Neural cell (in vitro differentiated cells): ENCODE measurements around the gene CDYL. TPM values are rescaled to one million over a fixed set of nuclear protein-coding genes. Genes with fewer than 3 reads are reported as not detected.

Experiments used
- H2AFZ ChIP-seq: fragments of 200-600, 300-800 bp; sonication (generic), shearing (Covaris generic); 2 replicates; pipeline ENCODE4 v1.6.0; 2014; ENCODE audit warnings: low read depth, mild to moderate bottlenecking, antibody characterized with exemption, low read length, moderate library complexity
- H3F3A ChIP-seq: fragments of 200-600 bp; shearing (Covaris generic); 2 replicates; pipeline ENCODE4 v1.6.1; 2016; ENCODE audit warnings: mild to moderate bottlenecking, moderate library complexity, mixed read lengths, antibody characterized with exemption, low read length; ENCODE audit not compliant: insufficient read depth, poor library complexity, severe bottlenecking
- H3K27ac ChIP-seq: fragments of 200-600, 300-800 bp; sonication (generic), shearing (Covaris generic); 2 replicates; pipeline ENCODE4 v1.5.1; 2014; ENCODE audit warnings: mild to moderate bottlenecking, low read length, moderate library complexity
- H3K27me3 ChIP-seq: fragments of 300-800, 200-600 bp; sonication (generic), shearing (Covaris generic); 2 replicates; pipeline ENCODE4 v1.6.0; 2014; ENCODE audit warnings: mild to moderate bottlenecking, low read depth, low read length, moderate library complexity; ENCODE audit not compliant: insufficient read depth
- H3K36me3 ChIP-seq: fragments of 300-800, 200-600 bp; sonication (generic), shearing (Covaris generic); 2 replicates; pipeline ENCODE4 v1.5.1; 2014; ENCODE audit warnings: mild to moderate bottlenecking, antibody characterized with exemption, low read length, moderate library complexity; ENCODE audit not compliant: insufficient read depth
- H3K4me2 ChIP-seq: fragments of 300-800, 200-600 bp; sonication (generic), shearing (Covaris generic); 2 replicates; pipeline ENCODE4 v1.6.0; 2014; ENCODE audit warnings: mild to moderate bottlenecking, low read length
- H3K4me3 ChIP-seq: fragments of 300-800, 200-600 bp; sonication (generic), shearing (Covaris generic); 2 replicates; pipeline ENCODE4 v1.5.1; 2014; ENCODE audit warnings: mild to moderate bottlenecking, low read length, moderate library complexity
- H3K79me2 ChIP-seq: fragments of 200-600 bp; shearing (Covaris generic); replicated peaks from 2 replicates; pipeline ENCODE4 v1.6.0; 2014; ENCODE audit warnings: mild to moderate bottlenecking, low read length, moderate library complexity; ENCODE audit not compliant: insufficient read depth
- H3K9ac ChIP-seq: fragments of 300-800, 200-600 bp; sonication (generic), shearing (Covaris generic); 2 replicates; pipeline ENCODE4 v1.6.1; 2016; ENCODE audit warnings: mild to moderate bottlenecking, low read length, mixed read lengths
- H3K9me2 ChIP-seq: fragments of 200-600 bp; shearing (Covaris generic); 2 replicates; pipeline ENCODE4 v1.6.1; 2016; ENCODE audit warnings: mild to moderate bottlenecking, low read length, mixed read lengths; ENCODE audit not compliant: insufficient read depth
- H3K9me3 ChIP-seq: fragments of 200-600, 300-800 bp; sonication (generic), shearing (Covaris generic); 2 replicates; pipeline ENCODE4 v1.6.1; 2016; ENCODE audit warnings: mild to moderate bottlenecking, mixed run types, low read length, moderate library complexity, mixed read lengths
- H4K20me1 ChIP-seq: fragments of 200-600 bp; shearing (Covaris generic); 2 replicates; pipeline ENCODE4 v1.6.1; 2016; ENCODE audit warnings: mild to moderate bottlenecking, mixed run types; ENCODE audit not compliant: insufficient read depth
- EP300 ChIP-seq: fragments of 450-650 bp; conservative IDR thresholded peaks from 2 replicates; pipeline ENCODE4 v1.6.1; 2014; ENCODE audit warnings: antibody characterized with exemption, mild to moderate bottlenecking, moderate library complexity; ENCODE audit not compliant: poor library complexity, severe bottlenecking
- EZH2 ChIP-seq: fragments of 200-600, 300-800 bp; shearing (Covaris generic), sonication (generic); IDR thresholded peaks from 2 replicates; pipeline ENCODE4 v1.6.1; 2014; ENCODE audit warnings: antibody characterized with exemption, low read length, borderline replicate concordance, mild to moderate bottlenecking; ENCODE audit not compliant: insufficient read depth, poor library complexity, severe bottlenecking
- MXI1 ChIP-seq: fragments of 450-650 bp; conservative IDR thresholded peaks from 2 replicates; pipeline ENCODE4 v1.6.1; 2014; ENCODE audit warnings: antibody characterized with exemption, mild to moderate bottlenecking; ENCODE audit not compliant: poor library complexity, severe bottlenecking
- POLR2AphosphoS5 ChIP-seq: IDR thresholded peaks from 2 replicates; pipeline ENCODE4 v1.6.1; 2012
- RAD21 ChIP-seq: fragments of 450-650 bp; conservative IDR thresholded peaks from 2 replicates; pipeline ENCODE4 v1.6.1; 2014; ENCODE audit warnings: antibody characterized with exemption, mild to moderate bottlenecking, moderate library complexity
- SMC3 ChIP-seq: fragments of 450-650 bp; conservative IDR thresholded peaks from 2 replicates; pipeline ENCODE4 v1.6.1; 2014; ENCODE audit warnings: antibody characterized with exemption, mild to moderate bottlenecking, moderate library complexity; ENCODE audit not compliant: poor library complexity
- TAF1 ChIP-seq: IDR thresholded peaks from 2 replicates; pipeline ENCODE4 v1.6.1; 2012; ENCODE audit warnings: low read depth
- polyA plus RNA-seq: library from polyadenylated mRNA; depleted of rRNA; stranded (reverse); fragments of >200 nt; gene quantifications from 2 replicates; pipeline ENCODE4 v1.2.3, GENCODE V29; 2014
- TF ChIP-seq, protein P1 (sequence below): fragments of 450-650 bp; IDR thresholded peaks from 2 replicates; pipeline ENCODE4 v1.5.1; 2014; ENCODE audit warnings: antibody characterized with exemption, mild to moderate bottlenecking, moderate library complexity; ENCODE audit not compliant: poor library complexity, severe bottlenecking
- TF ChIP-seq, protein P2 (sequence below): IDR thresholded peaks from 2 replicates; pipeline ENCODE4 v1.6.1; 2012; ENCODE audit warnings: borderline replicate concordance

Gene CDYL
- polyA plus RNA-seq, 1 donor from 2014 or later, result 5.2 TPM

DNA sequence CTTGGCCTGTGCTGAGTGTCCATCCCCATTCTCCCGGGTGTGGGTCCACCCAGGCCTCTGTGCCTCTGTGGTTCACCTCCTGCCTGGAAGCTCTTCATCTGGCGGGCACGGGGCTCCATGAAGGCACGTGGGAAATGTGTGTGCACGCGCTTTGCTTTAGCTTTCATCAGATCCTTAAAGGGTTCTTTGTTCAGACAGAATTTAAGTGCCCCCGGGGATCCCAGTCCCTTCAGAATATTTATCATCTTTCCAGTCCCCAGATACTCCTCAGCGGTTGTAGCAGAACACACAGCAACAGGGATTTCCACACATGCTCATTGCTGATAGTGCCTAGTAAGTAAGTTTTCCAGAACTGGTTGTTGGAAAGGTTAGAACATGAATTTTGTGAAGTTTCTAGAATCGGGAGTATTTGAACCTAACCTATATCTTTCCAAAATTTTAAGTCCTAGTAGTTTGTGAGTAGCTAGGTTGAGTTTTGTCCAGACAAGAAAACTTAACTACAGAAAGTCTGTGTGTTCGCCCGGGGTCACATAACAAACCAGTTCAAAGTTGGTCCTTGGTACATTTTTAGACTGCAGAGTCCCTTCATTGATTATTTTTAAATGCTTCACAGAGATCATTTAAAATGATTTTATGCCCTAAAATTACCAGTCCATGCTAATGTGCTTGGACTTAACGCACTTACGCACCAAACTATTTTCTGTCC is 159.9 kb downstream of the CDYL start:
- H2AFZ ChIP-seq, result no peak overlapping the region
- no peaks in the 10 kb centered on the region for H3K9me3 ChIP-seq
- H3K9ac ChIP-seq, result no peak overlapping the region
- no peak for TF ChIP-seq POLR2AphosphoS5
- no peak for TF ChIP-seq TAF1
- TF ChIP-seq, protein P1, sequence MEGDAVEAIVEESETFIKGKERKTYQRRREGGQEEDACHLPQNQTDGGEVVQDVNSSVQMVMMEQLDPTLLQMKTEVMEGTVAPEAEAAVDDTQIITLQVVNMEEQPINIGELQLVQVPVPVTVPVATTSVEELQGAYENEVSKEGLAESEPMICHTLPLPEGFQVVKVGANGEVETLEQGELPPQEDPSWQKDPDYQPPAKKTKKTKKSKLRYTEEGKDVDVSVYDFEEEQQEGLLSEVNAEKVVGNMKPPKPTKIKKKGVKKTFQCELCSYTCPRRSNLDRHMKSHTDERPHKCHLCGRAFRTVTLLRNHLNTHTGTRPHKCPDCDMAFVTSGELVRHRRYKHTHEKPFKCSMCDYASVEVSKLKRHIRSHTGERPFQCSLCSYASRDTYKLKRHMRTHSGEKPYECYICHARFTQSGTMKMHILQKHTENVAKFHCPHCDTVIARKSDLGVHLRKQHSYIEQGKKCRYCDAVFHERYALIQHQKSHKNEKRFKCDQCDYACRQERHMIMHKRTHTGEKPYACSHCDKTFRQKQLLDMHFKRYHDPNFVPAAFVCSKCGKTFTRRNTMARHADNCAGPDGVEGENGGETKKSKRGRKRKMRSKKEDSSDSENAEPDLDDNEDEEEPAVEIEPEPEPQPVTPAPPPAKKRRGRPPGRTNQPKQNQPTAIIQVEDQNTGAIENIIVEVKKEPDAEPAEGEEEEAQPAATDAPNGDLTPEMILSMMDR, result no peak
- TF ChIP-seq EP300, result no peak
- TF ChIP-seq EZH2, result no peak
- TF ChIP-seq, protein P2, sequence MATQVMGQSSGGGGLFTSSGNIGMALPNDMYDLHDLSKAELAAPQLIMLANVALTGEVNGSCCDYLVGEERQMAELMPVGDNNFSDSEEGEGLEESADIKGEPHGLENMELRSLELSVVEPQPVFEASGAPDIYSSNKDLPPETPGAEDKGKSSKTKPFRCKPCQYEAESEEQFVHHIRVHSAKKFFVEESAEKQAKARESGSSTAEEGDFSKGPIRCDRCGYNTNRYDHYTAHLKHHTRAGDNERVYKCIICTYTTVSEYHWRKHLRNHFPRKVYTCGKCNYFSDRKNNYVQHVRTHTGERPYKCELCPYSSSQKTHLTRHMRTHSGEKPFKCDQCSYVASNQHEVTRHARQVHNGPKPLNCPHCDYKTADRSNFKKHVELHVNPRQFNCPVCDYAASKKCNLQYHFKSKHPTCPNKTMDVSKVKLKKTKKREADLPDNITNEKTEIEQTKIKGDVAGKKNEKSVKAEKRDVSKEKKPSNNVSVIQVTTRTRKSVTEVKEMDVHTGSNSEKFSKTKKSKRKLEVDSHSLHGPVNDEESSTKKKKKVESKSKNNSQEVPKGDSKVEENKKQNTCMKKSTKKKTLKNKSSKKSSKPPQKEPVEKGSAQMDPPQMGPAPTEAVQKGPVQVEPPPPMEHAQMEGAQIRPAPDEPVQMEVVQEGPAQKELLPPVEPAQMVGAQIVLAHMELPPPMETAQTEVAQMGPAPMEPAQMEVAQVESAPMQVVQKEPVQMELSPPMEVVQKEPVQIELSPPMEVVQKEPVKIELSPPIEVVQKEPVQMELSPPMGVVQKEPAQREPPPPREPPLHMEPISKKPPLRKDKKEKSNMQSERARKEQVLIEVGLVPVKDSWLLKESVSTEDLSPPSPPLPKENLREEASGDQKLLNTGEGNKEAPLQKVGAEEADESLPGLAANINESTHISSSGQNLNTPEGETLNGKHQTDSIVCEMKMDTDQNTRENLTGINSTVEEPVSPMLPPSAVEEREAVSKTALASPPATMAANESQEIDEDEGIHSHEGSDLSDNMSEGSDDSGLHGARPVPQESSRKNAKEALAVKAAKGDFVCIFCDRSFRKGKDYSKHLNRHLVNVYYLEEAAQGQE, result no peak
- no peak for TF ChIP-seq MXI1
- no peak for TF ChIP-seq SMC3
- TF ChIP-seq RAD21, result no peak
- H3F3A ChIP-seq, result no peaks in the 10 kb centered on the region
- no peaks in the 10 kb centered on the region for H3K79me2 ChIP-seq
- no peaks in the 10 kb centered on the region for H4K20me1 ChIP-seq
- H3K9me2 ChIP-seq, result no peaks in the 10 kb centered on the region
- no peak overlapping the region for H3K4me3 ChIP-seq
- H3K27me3 ChIP-seq, result no peaks in the 10 kb centered on the region
- no peak overlapping the region for H3K27ac ChIP-seq
- no peak overlapping the region for H3K4me2 ChIP-seq
- no peaks in the 10 kb centered on the region for H3K36me3 ChIP-seq

DNA sequence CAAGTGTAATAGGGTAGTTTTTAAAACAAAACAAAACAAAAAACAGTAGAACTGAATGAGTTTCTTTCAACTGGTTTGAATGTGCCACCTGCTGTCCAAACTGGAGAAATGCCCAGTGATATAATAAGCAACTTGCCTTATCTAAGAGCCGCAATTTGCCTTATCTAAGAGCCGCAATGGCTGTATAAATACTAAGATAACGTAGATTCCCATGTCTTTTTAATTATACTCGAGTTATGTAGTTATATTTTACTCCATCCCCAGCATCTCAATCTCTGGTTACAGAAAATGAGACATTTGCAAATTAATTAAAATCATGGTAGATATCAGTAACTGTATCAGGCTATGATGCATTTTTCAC is 160.5 kb downstream of the CDYL start:
- no peaks in the 10 kb centered on the region for H3K79me2 ChIP-seq
- H3K9me2 ChIP-seq, result no peaks in the 10 kb centered on the region
- no peaks in the 10 kb centered on the region for H3K27me3 ChIP-seq
- H4K20me1 ChIP-seq, result no peaks in the 10 kb centered on the region
- TF ChIP-seq, protein P2, result no peak
- TF ChIP-seq, protein P1, result peak; percentile 75
- TF ChIP-seq RAD21 (peak; percentile 78), SMC3 (peak; percentile 85), TAF1 (no peak)
- H3K4me3 ChIP-seq, result no peak overlapping the region
- H3F3A ChIP-seq, result no peaks in the 10 kb centered on the region
- H3K9ac ChIP-seq, result no peak overlapping the region
- no peak overlapping the region for H3K27ac ChIP-seq
- H2AFZ ChIP-seq, result no peak overlapping the region
- H3K4me2 ChIP-seq, result no peak overlapping the region
- no peaks in the 10 kb centered on the region for H3K36me3 ChIP-seq
- H3K9me3 ChIP-seq, result no peaks in the 10 kb centered on the region
